HUES48 (cell line): ENCODE data around the gene FERMT2.

Experiments
- H3K27ac ChIP-seq: one replicate; pipeline ENCODE4 v1.7.0; 2013; ENCODE audit warnings: low read depth, low read length, inconsistent platforms
- H3K27me3 ChIP-seq: 2 replicates; pipeline ENCODE4 v1.6.1; 2013; ENCODE audit warnings: mild to moderate bottlenecking, low read length; ENCODE audit not compliant: control insufficient read depth, insufficient read depth
- H3K36me3 ChIP-seq: 2 replicates; pipeline ENCODE4 v1.6.1; 2013; ENCODE audit warnings: low read length; ENCODE audit not compliant: control insufficient read depth, insufficient read depth
- H3K4me1 ChIP-seq: 2 replicates; pipeline ENCODE4 v1.6.1; 2013; ENCODE audit warnings: mild to moderate bottlenecking, low read length; ENCODE audit not compliant: control insufficient read depth, insufficient read depth
- H3K4me3 ChIP-seq: 2 replicates; pipeline ENCODE4 v1.5.1; 2013; ENCODE audit warnings: mild to moderate bottlenecking, low read depth, low read length
- H3K9ac ChIP-seq: 2 replicates; pipeline ENCODE4 v1.6.1; 2013; ENCODE audit warnings: mild to moderate bottlenecking, low read depth, low read length, moderate library complexity
- H3K9me3 ChIP-seq: 2 replicates; pipeline ENCODE4 v1.6.1; 2013; ENCODE audit warnings: low read length; ENCODE audit not compliant: control insufficient read depth, insufficient read depth

Gene FERMT2

GRCh38 chr14:52919971-52920370 lies 30.9 kb downstream of the FERMT2 start:
- peaks cover 26% of the 10 kb centered on the region for H3K4me1 ChIP-seq
- H3K27me3 ChIP-seq: no peaks in the 10 kb centered on the region
- H3K9ac ChIP-seq: no peak overlapping the region
- no peaks in the 10 kb centered on the region for H3K9me3 ChIP-seq
- H3K4me3 ChIP-seq: no peak overlapping the region
- peaks cover 32% of the 10 kb centered on the region for H3K36me3 ChIP-seq
- no peak overlapping the region for H3K27ac ChIP-seq

- Histone ChIP-seq H3K27ac (no peak overlapping the region), H3K4me3 (no peak overlapping the region), H3K36me3 (peaks cover 36% of the 10 kb centered on the region), H3K27me3 (no peaks in the 10 kb centered on the region), H3K4me1 (peaks cover 13% of the 10 kb centered on the region; the same call in 1 of the 2 replicates), H3K9ac (no peak overlapping the region), H3K9me3 (no peaks in the 10 kb centered on the region)
These were observed 32.4 kb downstream of the FERMT2 start for GRCh38 chr14:52918486-52918885.

GRCh38 chr14:52917735-52918134 lies 33.1 kb downstream of the FERMT2 start:
- Histone ChIP-seq H3K27ac (no peak overlapping the region), H3K4me3 (no peak overlapping the region), H3K9me3 (no peaks in the 10 kb centered on the region), H3K9ac (no peak overlapping the region), H3K27me3 (no peaks in the 10 kb centered on the region), H3K36me3 (peaks cover 42% of the 10 kb centered on the region), H3K4me1 (peaks cover 9% of the 10 kb centered on the region; the same call in 1 of the 2 replicates)

DNA sequence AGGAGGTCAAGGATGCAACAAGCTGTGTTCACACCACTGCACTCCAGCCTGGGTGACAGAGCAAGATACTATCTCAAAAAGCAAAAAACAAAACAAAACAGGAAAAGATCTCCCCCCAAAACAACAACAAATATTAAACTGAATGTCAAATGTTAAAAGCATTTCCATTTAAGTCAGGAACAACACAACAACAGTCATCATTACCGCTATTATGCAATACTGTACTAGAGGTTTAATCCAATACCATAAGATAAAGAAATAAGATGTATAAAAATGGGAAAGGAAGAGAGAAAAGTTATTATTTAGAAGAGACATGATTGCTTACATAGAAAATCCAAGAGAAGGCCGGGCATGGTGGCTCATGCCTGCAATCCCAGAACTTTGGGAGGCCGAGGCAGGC lies 36.6 kb downstream of the FERMT2 start:
- no peaks in the 10 kb centered on the region for H3K4me1 ChIP-seq
- no peak overlapping the region for H3K4me3 ChIP-seq
- no peaks in the 10 kb centered on the region for H3K9me3 ChIP-seq
- no peak overlapping the region for H3K27ac ChIP-seq
- no peaks in the 10 kb centered on the region for H3K27me3 ChIP-seq
- H3K36me3 ChIP-seq: peaks cover 45% of the 10 kb centered on the region
- H3K9ac ChIP-seq: no peak overlapping the region

DNA sequence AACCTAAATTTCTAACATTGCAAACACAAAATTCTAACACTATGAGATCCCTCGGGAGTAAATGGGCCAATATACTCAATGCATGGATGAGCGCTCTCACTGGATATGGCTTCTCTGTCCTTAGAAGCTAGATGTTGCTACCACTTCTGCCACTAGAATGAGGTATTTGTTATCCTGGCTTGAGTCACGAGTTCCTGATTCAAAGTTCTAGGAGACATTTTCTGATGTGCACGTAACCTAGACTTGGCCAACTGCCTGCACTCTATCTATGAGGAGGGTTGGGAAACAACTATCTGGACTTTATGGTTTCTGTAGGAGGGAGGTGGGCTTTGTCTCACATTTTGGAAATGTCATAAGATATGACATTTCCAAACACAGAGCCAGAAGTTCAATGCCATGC lies 37.6 kb downstream of the FERMT2 start:
- no peaks in the 10 kb centered on the region for H3K4me1 ChIP-seq
- H3K36me3 ChIP-seq: peaks cover 39% of the 10 kb centered on the region
- no peak overlapping the region for H3K4me3 ChIP-seq
- no peak overlapping the region for H3K27ac ChIP-seq
- no peaks in the 10 kb centered on the region for H3K9me3 ChIP-seq
- H3K27me3 ChIP-seq: no peaks in the 10 kb centered on the region
- no peak overlapping the region for H3K9ac ChIP-seq

DNA sequence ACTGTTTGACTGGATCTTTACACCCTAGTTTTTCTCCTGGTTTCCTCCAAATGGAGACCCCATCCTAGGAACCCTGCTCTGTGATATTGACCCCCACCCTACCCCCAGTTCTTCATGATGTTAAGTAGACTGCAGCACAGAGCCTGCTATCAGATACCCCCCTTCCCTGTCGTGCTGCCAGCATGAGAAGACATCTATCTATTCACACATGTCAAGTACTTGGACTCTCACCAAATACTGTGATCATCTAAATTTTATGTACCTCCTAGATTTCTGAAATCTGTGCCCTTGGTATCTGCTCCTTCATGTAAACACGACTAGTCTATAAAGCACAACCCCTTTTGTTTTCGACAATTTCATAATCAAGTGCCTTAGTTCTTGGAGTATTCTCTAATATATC lies 38.9 kb downstream of the FERMT2 start:
- H3K27ac ChIP-seq: no peak overlapping the region
- no peak overlapping the region for H3K9ac ChIP-seq
- peaks cover 25% of the 10 kb centered on the region for H3K36me3 ChIP-seq
- no peak overlapping the region for H3K4me3 ChIP-seq
- no peaks in the 10 kb centered on the region for H3K27me3 ChIP-seq
- H3K4me1 ChIP-seq: no peaks in the 10 kb centered on the region
- H3K9me3 ChIP-seq: no peaks in the 10 kb centered on the region

DNA sequence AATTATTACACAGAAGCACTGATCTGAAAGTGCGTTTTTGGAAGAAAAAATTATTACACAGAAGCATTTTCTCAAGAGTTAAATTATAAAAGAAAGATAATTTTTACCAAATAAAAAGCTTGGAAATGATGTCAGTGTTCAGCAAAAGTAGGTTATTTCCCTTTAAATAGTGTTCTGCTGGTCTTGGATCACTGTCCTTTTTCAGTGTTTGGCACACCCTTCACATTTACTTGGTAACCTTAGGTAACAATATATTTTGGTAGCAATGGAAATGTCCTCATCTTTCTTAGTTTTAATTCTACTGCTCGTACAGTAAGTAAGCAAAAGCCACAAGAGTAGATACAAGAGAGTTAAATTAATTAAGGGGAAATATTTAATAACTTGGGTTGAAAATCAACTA lies 40.3 kb downstream of the FERMT2 start:
- no peaks in the 10 kb centered on the region for H3K27me3 ChIP-seq
- H3K36me3 ChIP-seq: peaks cover 19% of the 10 kb centered on the region
- no peak overlapping the region for H3K4me3 ChIP-seq
- H3K9me3 ChIP-seq: no peaks in the 10 kb centered on the region
- H3K9ac ChIP-seq: no peak overlapping the region
- 0 out of 2 replicates have a peak, but pooled peaks cover 7% of the 10 kb centered on the region for H3K4me1 ChIP-seq
- no peak overlapping the region for H3K27ac ChIP-seq

DNA sequence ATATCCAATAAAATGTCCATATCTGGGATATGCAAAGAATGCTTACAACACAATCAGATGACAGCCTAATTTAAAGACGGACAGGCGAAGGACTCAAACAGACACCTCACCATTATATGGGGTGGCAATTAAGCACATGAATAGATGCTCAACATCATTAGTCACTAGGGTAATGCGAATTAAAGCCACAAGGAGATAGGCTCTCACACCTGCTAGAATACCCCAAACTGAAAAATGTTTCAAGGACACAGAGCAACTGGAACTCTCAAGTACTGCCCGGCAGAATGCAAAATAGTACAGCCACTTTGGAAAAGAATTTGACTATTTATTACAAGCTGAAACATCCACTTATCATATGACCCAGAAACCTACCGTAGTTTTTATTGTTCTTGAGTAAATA lies 42.9 kb downstream of the FERMT2 start:
- no peak overlapping the region for H3K27ac ChIP-seq
- H3K27me3 ChIP-seq: no peaks in the 10 kb centered on the region
- H3K36me3 ChIP-seq: peaks cover 9% of the 10 kb centered on the region; the same call in 1 of the 2 replicates
- H3K4me1 ChIP-seq: 0 out of 2 replicates have a peak, but pooled peaks cover 7% of the 10 kb centered on the region
- H3K9ac ChIP-seq: no peak overlapping the region
- H3K4me3 ChIP-seq: no peak overlapping the region
- no peaks in the 10 kb centered on the region for H3K9me3 ChIP-seq

DNA sequence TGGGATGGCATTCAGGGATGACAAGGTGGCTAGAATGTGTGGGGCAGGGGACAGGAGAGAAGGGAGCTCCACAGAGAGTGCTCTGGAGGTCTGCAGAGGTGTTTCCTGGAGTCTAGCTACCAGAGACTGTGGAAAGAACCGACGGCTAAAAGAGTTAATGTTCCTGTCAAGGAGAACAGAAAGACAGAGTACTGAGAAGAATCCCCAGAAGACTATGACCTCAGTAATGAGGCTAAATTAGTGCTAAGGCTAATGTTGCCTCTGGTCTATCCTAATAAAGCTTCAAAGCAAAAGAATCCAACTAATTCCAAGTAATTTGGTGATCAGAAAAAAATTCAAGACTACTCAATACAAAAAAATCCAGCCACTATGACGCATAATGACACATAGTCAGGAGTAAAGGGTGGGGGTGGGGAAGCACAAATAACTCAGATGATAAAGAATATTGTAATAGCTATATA lies 44.7 kb downstream of the FERMT2 start:
- Histone ChIP-seq H3K27ac (no peak overlapping the region), H3K9me3 (no peaks in the 10 kb centered on the region), H3K4me3 (no peak overlapping the region), H3K4me1 (0 out of 2 replicates have a peak, but pooled peaks cover 15% of the 10 kb centered on the region), H3K27me3 (no peaks in the 10 kb centered on the region), H3K36me3 (peaks cover 12% of the 10 kb centered on the region; the same call in 1 of the 2 replicates), H3K9ac (no peak overlapping the region)

DNA sequence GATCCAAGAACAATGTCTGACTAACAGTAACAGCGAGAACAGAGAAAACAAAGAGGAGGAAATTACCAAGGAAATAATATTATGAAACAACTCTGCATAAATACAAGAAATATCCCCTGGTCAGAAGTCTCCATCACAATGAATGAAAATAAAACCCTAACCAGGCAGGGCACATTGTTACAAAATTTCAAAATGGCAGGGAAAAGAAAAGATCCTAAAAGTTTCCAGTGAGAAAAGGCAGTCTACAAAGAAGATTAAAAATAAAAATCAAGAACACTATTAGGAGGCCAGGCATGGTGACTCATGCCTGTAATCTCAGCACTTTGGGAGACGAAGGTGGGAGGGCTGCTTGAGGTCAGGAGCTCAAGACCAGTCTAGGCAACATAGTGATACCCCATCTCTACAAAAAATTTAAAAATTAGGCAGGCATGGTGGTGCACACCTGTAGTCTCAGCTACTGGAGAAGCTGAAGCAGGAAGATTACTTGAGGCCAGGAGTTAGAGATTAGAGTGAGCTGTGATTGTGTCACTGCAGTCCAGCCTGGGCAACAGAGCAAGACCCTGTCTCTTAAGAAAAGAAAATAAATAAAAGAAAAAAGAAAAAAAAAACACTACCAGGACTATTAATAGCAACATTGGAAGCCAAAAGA lies 47.8 kb downstream of the FERMT2 start:
- Histone ChIP-seq H3K4me3 (no peak overlapping the region), H3K27ac (no peak overlapping the region), H3K27me3 (no peaks in the 10 kb centered on the region), H3K36me3 (peaks cover 10% of the 10 kb centered on the region), H3K9me3 (no peaks in the 10 kb centered on the region), H3K9ac (no peak overlapping the region), H3K4me1 (0 out of 2 replicates have a peak, but pooled peaks cover 15% of the 10 kb centered on the region)

DNA sequence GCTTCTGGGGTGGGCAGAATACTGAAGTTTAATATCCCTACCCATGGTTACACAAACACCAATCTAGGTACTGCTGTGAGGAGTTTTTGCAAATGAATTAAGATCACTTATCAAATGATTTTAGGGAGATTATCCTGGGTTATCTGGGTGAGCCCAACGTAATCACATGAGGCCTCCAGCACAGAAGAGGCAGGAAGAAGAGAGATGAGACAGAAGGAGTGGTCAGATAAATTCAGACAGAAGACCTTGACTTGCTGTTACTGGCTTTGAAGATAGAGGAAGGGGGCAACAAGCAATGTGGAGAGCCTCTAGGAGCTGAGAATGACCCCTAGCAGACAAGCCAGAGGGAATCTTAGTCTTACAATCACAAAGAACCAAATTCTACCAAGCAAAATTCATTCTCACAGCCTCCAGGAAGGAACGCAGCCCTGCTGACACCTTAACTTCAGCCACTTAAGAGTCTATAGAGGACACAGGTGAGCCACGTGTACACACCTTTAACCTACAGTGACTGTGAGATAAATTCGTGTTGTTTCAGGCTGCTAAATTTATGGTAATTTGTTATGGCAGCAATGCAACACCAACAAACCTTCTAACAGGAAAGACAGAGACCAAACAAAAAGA lies 49.4 kb downstream of the FERMT2 start:
- H3K9me3 ChIP-seq: no peaks in the 10 kb centered on the region
- no peak overlapping the region for H3K9ac ChIP-seq
- 0 out of 2 replicates have a peak, but pooled peaks cover 15% of the 10 kb centered on the region for H3K4me1 ChIP-seq
- no peaks in the 10 kb centered on the region for H3K27me3 ChIP-seq
- H3K27ac ChIP-seq: no peak overlapping the region
- H3K36me3 ChIP-seq: peaks cover 10% of the 10 kb centered on the region
- H3K4me3 ChIP-seq: no peak overlapping the region
